Stimulated activated CD4-positive, alpha-beta T cell treated with anti-CD3 and anti-CD28 coated beads, Interleukin-1b, Interleukin-23, amount 100 ng/mL, for 48 hours (primary cell): ENCODE measurements around the gene ITPR2.
"Not testable (repeated sequence)": the region's sequence is repeated elsewhere in the genome, so short reads cannot be mapped to it uniquely, and the experiment has no call there.

ENCODE experiments used
- DNase-seq: peaks from one replicate; pipeline ENCODE4 v3.0.0-alpha.2; 2020

The ITPR2 gene

DNA sequence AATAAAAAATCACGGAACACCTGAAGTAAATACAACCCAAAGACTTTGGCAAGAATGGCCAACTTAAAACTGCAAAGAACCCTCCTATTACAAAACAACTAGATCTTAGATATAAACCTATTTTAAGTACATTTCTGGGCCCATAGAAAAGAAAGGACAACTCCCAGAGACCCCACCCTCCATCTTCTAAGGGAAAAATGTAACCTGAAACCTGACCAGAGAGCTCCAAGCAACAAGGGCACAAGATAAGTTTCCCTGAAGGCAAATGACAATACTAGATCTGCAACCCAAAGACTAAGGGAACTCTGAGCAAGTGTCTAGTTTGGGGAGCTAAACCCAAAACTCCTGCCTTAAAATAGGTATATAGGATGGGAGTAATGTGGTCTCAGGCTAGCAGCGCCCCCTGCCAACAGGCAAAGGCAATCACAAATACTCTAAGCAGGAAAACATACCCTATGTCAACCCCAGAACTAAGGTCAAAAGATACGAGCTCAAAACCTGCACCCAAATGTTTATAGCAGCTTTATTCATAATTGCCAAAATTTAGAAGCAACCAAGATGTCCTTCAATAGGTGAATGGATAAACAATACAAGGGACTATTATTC lies 218.9 kb downstream of the ITPR2 start:
- no peak for DNase-seq

DNA sequence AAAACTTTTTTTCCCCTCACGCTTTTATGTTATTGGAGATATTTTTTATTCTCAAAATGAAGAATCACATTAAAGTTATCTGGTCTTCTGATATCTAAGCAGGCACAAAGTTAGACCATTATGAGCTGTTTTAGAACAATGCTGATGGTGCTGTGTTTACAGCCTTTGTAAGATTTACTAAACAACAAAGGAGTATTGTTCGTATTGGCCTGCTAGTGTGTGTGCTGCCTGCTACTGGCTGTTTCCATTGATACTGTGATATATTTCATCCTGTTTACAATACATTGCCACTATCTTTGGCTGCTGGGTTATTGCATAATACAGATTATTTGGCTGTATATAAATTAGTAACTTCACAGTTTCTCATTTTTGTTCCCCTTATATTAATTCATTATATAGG lies 220.8 kb downstream of the ITPR2 start:
- no peak for DNase-seq

DNA sequence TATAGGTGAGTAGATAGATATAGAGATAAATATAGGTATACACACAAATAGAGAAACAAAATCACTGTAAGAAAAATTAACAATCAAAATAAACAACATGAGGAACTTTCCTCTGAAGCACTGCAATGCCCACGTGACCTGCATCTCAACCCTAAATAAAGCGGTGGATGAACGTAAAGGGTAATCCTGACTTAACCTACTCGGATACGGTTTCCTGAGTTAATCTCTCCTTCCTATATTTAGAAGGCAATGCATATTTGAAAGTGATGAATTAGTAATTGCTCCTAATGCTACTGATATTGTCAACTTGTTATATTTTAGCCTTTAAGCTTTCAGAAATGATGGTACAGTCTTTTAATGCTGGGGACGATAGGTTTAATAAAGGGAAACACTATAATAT lies 221.4 kb downstream of the ITPR2 start:
- no peak for DNase-seq

- no peak for DNase-seq
These were observed 222.2 kb downstream of the ITPR2 start for GRCh38 chr12:26610774-26611173.

DNA sequence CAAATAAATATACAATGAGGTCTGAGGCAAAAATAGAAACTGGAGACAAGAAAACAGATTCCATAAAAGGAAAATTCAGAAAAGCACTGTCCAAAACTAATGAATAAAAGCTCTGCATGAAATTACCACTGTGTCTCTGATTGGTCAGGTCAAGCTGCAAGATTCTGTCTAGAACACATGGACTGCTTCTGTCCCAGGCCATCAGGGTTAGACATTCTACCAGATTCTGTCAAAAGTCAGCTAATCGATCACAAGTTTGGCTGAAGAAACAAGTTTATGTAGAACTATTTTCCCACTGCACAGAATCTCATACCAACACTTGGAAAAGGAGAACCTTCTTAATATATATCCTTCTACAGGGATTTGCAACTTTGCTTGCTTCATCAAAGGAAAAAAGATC lies 223.0 kb downstream of the ITPR2 start:
- no peak for DNase-seq

- no peak for DNase-seq
These were observed 224.3 kb downstream of the ITPR2 start for GRCh38 chr12:26608706-26609105.

DNA sequence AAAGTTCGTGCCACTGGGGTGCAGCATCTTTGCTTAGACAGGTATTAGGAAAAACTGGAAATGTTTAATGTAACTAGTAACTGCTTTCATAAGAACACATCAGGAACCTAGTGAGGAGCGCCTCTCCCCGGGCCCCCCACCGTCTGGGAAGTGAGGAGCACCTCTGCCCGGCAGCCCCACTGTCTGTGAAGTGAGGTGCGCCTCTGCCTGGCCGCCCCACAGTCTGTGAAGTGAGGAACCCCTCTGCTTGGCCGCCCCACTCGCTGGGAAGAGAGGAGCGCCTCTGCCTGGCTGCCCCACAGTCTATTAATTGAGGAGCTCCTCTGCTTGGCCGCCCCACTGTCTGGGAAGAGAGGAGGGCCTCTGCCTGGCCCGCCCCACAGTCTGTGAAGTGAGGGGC lies 224.7 kb downstream of the ITPR2 start:
- no peak for DNase-seq

DNA sequence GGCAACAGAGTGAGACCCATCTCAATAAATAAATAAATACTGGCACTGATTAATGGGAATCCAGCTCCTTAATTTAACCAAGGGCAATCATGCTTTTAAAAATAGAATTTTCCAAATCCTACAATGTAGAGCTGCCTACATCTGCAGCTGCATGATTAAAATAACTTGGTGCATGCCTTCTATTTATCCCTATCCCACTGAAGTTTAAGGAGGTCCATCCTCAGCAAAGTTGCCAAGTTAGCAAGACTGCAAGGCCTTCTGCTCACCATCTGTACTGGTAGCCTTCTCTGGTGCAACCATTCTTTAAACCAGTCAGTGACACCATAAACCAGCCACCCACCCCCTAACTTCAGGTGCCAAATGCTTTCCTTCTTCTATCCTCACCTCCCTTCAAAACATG lies 226.1 kb downstream of the ITPR2 start:
- no peak for DNase-seq

DNA sequence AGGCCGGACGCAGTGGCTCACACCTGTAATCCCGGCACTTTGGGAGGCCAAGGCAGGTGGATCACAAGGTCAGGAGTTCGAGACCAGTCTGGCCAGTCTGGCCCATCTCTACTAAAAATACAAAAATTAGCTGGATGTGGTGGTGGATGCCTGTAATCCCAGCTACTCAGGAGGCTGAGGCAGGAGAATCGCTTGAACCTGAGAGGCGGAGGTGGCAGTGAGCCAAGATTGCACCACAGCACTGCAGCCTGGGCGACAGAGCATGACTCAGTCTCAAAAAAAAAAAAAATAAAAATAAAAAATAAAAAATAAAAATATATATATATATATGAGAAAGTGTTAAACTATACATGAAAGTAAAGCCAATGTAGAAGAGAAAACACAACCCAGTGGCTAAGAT lies 228.2 kb downstream of the ITPR2 start:
- not testable (repeated sequence) for DNase-seq

- no peak for DNase-seq
These were observed 233.8 kb downstream of the ITPR2 start for GRCh38 chr12:26599096-26599695.

DNA sequence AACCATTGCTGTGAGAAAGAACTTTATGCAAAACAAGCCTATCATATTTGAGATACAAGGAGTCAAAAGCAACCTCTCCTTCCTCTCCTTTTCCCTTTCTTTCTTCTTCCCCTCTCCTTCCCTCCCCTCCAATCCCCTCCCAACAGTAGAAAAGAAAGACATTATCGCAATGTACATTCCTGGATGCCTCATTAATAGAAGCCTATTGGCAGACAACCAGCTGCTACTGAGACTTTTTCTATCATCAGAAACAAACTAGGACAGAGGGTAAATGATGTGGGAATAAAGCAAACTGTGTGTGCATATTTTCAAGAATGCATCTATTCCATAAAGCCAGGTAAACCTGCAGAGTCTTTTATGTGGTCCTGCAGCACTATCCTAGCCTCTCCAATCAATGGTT lies 237.2 kb downstream of the ITPR2 start:
- no peak for DNase-seq

DNA sequence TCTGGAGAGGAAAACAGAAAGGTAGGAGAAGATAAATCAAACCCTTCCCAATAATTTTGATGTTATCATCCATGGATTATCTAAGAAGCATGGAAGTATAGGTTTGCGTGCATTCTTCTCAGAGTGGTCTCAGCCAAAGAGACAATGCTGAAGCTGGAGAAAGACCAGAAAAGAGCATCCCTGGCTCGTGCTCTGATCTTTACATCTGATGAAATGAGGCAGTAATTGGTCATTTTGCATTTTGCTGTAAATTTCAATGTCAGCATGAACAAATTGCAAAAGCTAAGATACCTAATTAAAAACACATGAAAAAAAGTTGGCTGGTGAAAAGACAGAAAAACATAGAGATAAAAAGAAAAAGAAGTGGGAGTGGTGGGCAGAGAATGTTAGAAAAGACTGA lies 252.4 kb downstream of the ITPR2 start:
- no peak for DNase-seq

DNA sequence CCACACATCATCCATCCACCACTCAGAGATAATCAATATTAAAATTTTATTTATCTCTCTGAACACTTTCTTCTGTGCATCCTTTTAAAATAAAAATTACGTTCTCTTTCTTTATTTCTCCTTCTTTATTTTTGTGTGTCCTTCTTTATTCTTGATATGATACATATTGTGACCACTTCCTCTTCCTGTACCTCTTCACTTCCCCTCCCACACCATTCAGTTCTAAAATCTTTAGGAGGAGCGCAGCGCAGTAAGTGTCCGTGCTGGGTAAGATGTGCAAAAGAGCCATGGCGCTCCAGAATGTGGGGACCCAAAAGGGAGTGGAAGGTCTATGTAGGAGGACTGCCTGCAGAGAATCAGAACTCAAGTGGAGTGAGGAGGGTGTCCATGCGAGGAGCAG lies 256.7 kb downstream of the ITPR2 start:
- DNase-seq, result no peak

DNA sequence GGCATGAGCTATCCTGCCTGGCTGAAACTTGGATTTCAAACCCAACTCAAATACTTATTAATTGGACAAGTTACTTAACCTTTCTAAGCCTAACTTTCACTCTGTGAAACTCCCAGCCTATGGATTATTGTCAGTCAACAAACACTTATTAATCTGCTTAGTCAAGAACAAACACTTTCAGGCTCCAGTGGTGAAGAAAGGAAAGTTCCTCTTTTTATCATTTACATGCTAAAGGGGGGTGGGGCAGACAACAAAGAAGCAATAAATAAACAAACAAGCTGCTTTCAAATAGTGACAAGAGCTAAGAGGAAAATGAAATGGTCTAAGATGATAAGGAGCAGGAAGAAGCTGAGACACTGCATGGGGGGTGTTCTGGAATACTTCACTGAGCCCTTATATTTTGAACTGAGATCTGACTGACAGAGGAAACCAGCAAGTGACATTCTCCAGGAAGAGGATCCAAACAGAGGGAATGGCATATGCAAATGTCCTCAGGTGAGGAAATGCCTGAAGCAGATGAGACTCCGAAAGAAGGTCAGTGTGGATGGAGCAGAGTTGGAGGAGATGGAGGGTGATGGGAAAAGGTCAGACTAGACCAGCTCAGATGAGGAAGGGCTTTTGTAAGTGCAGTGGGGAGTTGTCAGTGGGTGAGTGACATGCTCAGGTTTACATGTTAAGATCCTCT lies 259.6 kb downstream of the ITPR2 start:
- no peak for DNase-seq

DNA sequence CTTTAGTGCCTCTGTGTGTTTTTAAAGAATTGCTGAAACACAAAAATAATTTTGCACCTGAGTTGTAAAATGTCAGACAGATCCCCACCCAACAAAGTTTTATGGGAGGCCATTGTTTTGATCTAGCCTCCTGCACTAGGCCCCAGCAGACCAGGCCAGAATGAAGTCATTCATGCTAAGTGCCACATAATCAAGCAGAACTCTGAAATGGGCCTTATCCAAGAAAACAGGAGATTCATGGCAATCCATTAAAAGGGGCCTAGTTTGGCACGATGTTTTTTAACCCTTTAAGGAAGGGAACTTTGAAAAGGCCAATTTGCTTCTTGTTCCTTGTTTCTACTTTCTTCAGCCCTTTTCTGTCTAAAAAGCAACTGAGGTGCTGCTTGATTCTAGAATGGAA lies 260.9 kb downstream of the ITPR2 start:
- DNase-seq, result no peak

- DNase-seq, result no peak
These were observed 261.4 kb downstream of the ITPR2 start for GRCh38 chr12:26571560-26571959.

DNA sequence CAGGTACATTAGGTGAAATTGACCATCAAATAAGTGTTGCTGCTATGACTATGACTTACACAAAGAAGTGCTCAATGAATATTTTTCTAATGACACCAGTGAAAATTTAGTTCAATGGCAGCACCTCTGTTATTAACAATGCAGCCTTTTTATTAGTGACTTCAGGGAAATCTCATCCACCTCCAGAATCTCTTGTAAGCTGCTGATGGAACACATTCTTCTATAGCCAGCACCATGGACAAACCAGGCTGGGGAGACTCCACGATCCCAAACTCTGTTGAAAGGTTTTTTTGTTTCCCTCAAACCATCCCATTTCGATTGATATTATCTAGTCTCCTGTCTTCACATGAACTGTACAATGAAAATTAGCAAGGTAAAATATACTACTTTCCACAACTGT lies 265.9 kb downstream of the ITPR2 start:
- no peak for DNase-seq

DNA sequence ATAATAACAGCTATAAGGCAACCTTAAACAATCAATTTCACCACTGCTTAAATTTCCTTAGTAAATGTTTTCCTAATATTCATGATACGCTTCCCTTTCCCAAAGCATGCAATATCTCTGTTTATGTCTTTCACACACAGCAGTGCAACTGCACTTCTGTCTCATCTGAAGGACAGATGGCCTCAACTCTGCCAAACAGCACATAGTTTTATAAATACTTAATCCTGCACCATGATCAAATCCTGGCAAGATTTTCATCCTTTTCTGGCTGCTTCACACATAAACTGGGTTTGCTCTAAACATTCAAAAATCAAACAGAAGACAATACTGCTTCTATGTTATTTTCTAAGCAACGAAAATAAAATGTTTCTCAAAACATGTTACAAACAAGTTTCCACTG lies 266.3 kb downstream of the ITPR2 start:
- DNase-seq, result no peak

DNA sequence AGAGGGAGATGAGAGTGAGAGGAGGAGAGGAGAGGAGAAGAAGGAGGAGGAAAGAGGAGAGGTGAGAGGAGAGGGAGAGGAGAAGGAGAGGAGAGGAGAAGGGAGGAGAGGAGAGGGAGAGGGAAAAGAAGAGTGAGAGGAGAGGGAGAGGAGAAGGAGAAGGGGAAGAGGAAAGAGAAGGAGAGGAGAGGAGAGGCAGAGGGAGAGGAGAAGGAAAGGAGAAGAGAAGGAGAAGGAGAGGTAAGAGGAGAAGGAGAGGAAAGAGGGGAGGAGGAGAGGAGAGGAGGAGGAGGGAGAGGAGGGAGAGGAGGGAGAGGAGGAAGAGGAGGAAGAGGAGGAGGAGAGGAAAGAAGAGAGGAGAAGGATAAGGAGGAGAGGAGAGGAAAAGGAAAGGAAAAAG lies 266.8 kb downstream of the ITPR2 start:
- DNase-seq, result no peak

- no peak for DNase-seq
These were observed 268.6 kb downstream of the ITPR2 start for GRCh38 chr12:26564391-26564790.

- no peak for DNase-seq
These were observed 269.4 kb downstream of the ITPR2 start for GRCh38 chr12:26563552-26563951.

GRCh38 chr12:26557326-26557725 lies 275.7 kb downstream of the ITPR2 start:
- DNase-seq, result no peak

GRCh38 chr12:26556916-26557315 lies 276.1 kb downstream of the ITPR2 start:
- no peak for DNase-seq

DNA sequence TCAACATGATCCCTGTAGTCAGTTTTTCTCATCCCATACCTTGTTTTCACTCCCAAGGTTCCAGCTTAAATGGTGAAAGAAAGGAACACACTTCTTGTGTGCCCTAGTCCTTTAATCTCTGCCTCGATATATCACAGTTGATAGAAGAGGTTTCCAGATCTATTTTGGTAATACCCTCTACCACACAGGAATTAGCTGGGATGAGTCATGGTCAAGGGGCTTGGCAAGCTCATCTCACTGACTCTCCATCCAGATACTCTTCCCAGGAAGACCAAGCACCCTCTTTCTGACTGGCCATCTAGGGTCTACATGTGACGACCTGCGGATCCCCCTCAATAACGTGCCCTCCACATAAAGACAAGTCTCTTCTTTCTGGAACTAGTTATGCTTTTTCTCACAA lies 277.9 kb downstream of the ITPR2 start:
- DNase-seq, result no peak

DNA sequence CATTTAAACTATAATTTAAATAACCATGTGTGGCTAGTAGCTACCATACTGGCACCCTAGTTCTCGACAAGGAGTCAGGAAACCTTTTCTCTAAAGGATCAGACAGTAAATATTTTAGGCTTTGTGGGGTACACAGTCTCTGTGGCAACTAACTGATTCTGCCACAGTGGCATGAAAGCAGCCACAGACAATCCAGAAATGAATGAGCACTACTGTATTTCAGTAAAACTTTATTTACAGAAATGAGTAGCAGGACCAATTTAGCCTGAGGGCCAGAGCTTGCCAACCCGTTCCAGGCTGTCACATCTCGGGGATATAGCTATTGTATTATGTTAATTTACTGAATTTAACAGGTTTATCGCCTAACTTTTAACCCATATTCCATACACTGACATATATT lies 278.7 kb downstream of the ITPR2 start:
- no peak for DNase-seq
